Calu3 (cell line): ENCODE results near the gene ZXDC. TPM values are rescaled to one million over a fixed set of nuclear protein-coding genes. Genes with fewer than 3 reads are reported as not detected.

Experiments
- BruUV-seq: library from RNA; stranded (reverse); fragments of 400-500 nt; replicated peaks from 2 replicates; lab custom pipeline; 2021; lab: Mats Ljungman, UMichigan
- CTCF ChIA-PET: fragments of 300-600 bp; sonication (Branson Sonifier 250); formaldehyde crosslinking; loops from one replicate; lab custom pipeline; 2022; ENCODE audit warnings: antibody characterized with exemption; lab: Charles Lee
- DNase-seq: peaks from one replicate; pipeline ENCODE4 v3.0.0; 2022
- H3K27ac Mint-ChIP-seq: one replicate; pipeline ENCODE4 v1.8.0; 2022; ENCODE audit warnings: mixed read lengths; ENCODE audit not compliant: unreplicated experiment
- H3K27me3 Mint-ChIP-seq: one replicate; pipeline ENCODE4 v1.8.0; 2022; ENCODE audit warnings: mixed read lengths; ENCODE audit not compliant: unreplicated experiment
- H3K36me3 Mint-ChIP-seq: one replicate; pipeline ENCODE4 v1.8.0; 2022; ENCODE audit warnings: mild to moderate bottlenecking, moderate library complexity, mixed read lengths; ENCODE audit not compliant: insufficient read depth, unreplicated experiment
- H3K4me1 Mint-ChIP-seq: one replicate; pipeline ENCODE4 v1.8.0; 2022; ENCODE audit warnings: mild to moderate bottlenecking, low read depth, mixed read lengths; ENCODE audit not compliant: unreplicated experiment
- H3K4me3 Mint-ChIP-seq: one replicate; pipeline ENCODE4 v1.8.0; 2022; ENCODE audit warnings: mild to moderate bottlenecking, low read depth, moderate library complexity, mixed read lengths; ENCODE audit not compliant: unreplicated experiment
- H3K9me3 Mint-ChIP-seq: one replicate; pipeline ENCODE4 v1.8.0; 2022; ENCODE audit warnings: low read depth, mixed read lengths; ENCODE audit not compliant: unreplicated experiment
- CTCF ChIP-seq: fragments of 200-600 bp; IDR thresholded peaks from one replicate; pipeline ENCODE4 v1.8.0; 2022; ENCODE audit warnings: antibody characterized with exemption; ENCODE audit not compliant: unreplicated experiment
- intact Hi-C: fragments of 100-400 bp; cut with micrococcal nuclease; formaldehyde crosslinking; loops from one replicate; pipeline ENCODE4 v1.10.0; 2022; ENCODE audit not compliant: unreplicated experiment
- total RNA-seq: library from RNA; stranded (reverse); gene quantifications from 2 replicates; pipeline ENCODE4 v1.2.3, GENCODE V29; 2022

ZXDC gene
- total RNA-seq, 1 experiment from 2014 or later = 63.8 TPM

GRCh38 chr3:126392246-126392645, 83.4 kb downstream of the ZXDC start:
- BruUV-seq = no TSS peak
- peaks cover 13% of the 10 kb centered on the region for H3K36me3 Mint-ChIP-seq
- no peaks in the 10 kb centered on the region for H3K9me3 Mint-ChIP-seq
- no peak for DNase-seq
- intact Hi-C loops = no loop called here
- CTCF ChIA-PET = interaction anchor here (1.1 to 1.5 kb wide), 3 partner anchors 73 to 186 kb away, joined by 3 to 4 read pairs (median 3); partner anchors contain the start of gene ZXDC
- no peak for TF ChIP-seq CTCF
- H3K4me3 Mint-ChIP-seq = no peak overlapping the region
- no peak overlapping the region for H3K27ac Mint-ChIP-seq
- peaks cover 58% of the 10 kb centered on the region for H3K27me3 Mint-ChIP-seq
- peaks cover 18% of the 10 kb centered on the region for H3K4me1 Mint-ChIP-seq

- Mint-ChIP-seq H3K27me3 (peaks cover 58% of the 10 kb centered on the region), H3K4me3 (no peak overlapping the region), H3K9me3 (no peaks in the 10 kb centered on the region), H3K27ac (no peak overlapping the region), H3K36me3 (peaks cover 13% of the 10 kb centered on the region), H3K4me1 (peaks cover 18% of the 10 kb centered on the region)
- intact Hi-C loops = no loop called here
- TF ChIP-seq CTCF = no peak
- DNase-seq = no peak
- no TSS peak for BruUV-seq
- CTCF ChIA-PET = interaction anchor here (0.6 to 1.5 kb wide), 4 partner anchors 34 to 186 kb away, joined by 3 to 15 read pairs (median 4); partner anchors contain the start of gene ZXDC
Observed at GRCh38 chr3:126391631-126392030, 84.1 kb downstream of the ZXDC start.

- no peaks in the 10 kb centered on the region for H3K9me3 Mint-ChIP-seq
- CTCF ChIA-PET = no interaction called here
- H3K27me3 Mint-ChIP-seq = peaks cover 58% of the 10 kb centered on the region
- H3K4me1 Mint-ChIP-seq = peaks cover 18% of the 10 kb centered on the region
- BruUV-seq = no TSS peak
- H3K27ac Mint-ChIP-seq = no peak overlapping the region
- intact Hi-C loops = no loop called here
- H3K4me3 Mint-ChIP-seq = no peak overlapping the region
- no peak for DNase-seq
- no peak for TF ChIP-seq CTCF
- H3K36me3 Mint-ChIP-seq = peaks cover 13% of the 10 kb centered on the region
Observed at GRCh38 chr3:126390751-126391150, 84.9 kb downstream of the ZXDC start.

- no peaks in the 10 kb centered on the region for H3K9me3 Mint-ChIP-seq
- no TSS peak for BruUV-seq
- peaks cover 13% of the 10 kb centered on the region for H3K36me3 Mint-ChIP-seq
- TF ChIP-seq CTCF = no peak
- CTCF ChIA-PET = interaction anchor here (0.6 to 1.8 kb wide), 3 partner anchors 82 to 144 kb away, joined by 3 to 6 read pairs (median 5); no protein-coding TSS in a partner anchor
- DNase-seq = no peak
- H3K4me3 Mint-ChIP-seq = no peak overlapping the region
- peaks cover 55% of the 10 kb centered on the region for H3K27me3 Mint-ChIP-seq
- intact Hi-C loops = no loop called here
- no peak overlapping the region for H3K27ac Mint-ChIP-seq
- peaks cover 18% of the 10 kb centered on the region for H3K4me1 Mint-ChIP-seq
Observed at GRCh38 chr3:126390201-126390600, 85.5 kb downstream of the ZXDC start.
